ENCODE results near the gene FGFRL1.
A peak's percentile ranks its signal among the peaks of the same experiment; 100 is the strongest.

The FGFRL1 gene

DNA sequence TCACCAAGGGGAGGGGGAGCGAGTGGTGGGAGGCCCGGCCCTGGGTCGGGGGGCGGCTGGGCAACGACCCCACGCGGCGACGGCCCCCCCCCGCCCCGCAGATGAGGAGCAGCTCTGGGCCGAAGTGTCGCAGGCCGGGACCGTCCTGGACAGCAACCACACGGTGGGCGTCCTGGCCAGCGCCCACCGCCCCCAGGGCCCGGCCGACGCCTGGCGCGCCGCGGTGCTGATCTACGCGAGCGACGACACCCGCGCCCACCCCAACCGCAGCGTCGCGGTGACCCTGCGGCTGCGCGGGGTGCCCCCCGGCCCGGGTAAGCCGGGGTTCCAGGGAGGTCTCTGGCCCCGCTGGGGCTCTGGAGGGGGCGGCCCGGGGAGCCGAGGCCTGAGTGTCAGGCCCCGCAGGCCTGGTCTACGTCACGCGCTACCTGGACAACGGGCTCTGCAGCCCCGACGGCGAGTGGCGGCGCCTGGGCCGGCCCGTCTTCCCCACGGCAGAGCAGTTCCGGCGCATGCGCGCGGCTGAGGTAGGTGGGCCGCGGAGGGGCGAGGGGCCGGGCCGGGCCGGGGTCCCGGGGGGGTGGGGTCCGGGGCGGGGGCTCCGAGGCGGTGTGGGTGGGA, 8.7 kb upstream of the FGFRL1 start:
- DNase-seq = no peak
- TF ChIP-seq GATA1 (IDR thresholded peaks at IDR 0.05; ENCODE audit: low read depth, low read length) (no peak), POLR2A (IDR thresholded peaks at IDR 0.05; ENCODE audit: low read length) (no peak)

DNA sequence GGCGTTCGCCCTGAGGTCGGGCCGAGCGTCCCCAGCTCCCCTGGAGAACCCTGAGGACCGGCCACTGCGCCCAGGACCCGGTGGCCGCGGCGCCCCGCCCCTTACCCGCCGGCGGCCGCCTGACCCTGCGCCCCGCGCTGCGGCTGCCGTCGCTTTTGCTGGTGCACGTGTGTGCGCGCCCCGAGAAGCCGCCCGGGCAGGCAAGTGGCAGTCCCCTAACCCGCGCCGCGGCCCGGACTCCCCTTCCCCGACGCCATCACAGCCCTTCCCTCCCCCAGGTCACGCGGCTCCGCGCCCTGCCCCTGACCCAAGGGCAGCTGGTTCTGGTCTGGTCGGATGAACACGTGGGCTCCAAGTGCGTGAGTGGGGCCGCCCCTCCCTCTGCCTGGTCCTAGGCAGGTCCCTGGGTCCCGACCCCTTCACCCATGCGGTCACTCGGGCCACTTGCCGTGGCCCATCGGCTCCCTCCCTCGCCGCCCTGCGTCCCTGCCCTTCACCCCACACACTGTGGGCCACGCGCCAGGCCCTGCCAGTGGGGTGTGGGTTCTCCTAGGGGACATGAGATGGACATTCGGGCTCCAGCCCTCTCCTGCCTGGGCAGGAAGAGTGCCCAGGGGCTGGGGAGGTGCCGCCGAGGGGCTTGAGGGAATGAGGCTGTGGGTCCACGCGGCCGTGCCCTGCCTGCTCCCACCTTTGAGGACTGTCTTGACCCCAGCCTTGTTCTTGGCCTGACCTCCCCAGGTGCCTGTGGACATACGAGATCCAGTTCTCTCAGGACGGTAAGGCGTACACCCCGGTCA, 8.0 kb upstream of the FGFRL1 start:
- DNase-seq = no peak
- TF ChIP-seq POLR2A (IDR thresholded peaks at IDR 0.05; ENCODE audit: low read length) (no peak), GATA1 (IDR thresholded peaks at IDR 0.05; ENCODE audit: low read depth, low read length) (no peak)

DNA sequence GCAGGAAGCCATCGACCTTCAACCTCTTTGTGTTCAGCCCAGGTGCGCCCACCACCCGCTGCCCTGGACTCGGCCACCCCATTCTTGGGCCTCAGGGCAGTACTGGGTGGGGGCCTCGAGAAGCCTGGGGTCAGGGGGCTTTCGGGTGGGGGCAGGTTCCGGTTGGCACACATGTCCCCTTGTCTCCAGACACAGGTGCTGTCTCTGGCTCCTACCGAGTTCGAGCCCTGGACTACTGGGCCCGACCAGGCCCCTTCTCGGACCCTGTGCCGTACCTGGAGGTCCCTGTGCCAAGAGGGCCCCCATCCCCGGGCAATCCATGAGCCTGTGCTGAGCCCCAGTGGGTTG, 7.4 kb upstream of the FGFRL1 start:
- DNase-seq = no peak
- TF ChIP-seq POLR2A (IDR thresholded peaks at IDR 0.05; ENCODE audit: low read length) = no peak
- TF ChIP-seq GATA1 (IDR thresholded peaks at IDR 0.05; ENCODE audit: low read depth, low read length) = no peak

DNA sequence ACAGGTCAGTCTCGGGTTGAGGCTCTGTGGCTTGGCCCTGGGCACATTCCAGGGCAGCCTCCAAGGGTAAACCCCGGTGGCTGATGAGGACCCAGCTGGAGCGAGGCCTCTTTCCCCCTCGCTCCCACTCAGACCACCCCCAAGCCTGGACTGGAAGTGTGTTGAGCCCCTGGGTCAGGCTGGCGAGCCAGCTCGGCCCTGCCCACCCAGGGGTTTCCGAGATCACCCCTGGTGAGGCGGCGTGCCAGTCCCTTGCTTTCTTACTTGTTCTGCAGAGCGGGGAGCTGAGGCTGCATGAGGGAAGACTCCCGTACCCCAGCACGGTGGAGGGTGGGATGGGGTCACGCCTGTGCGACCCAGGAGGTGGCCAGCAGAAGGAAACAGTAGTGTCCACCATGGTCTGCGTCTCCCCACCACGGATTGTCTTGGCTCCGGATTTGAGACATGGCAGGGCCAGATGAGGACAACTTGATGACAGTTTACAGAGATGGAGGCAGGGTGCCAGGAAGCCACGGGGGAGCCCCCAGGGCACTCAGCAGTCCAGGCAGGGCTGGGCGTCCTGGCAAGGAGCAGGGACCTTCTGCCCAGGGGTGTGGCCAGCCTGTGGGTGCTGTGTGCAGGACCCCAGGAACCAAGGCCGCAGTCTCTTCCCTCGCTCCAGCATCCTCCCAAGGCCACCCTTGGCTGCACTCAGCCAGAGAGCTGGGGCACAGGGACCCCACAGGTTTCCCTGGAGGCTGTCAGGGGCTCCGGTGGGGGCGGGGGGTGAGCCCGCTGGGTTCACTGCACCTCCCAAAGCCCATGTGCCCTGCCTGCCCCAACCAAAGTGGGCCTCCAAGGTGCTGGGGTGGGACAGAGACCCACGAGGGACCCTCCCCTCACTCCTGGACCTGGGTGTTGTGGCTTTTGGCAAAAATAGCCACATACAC, 6.6 kb upstream of the FGFRL1 start:
- no peak for DNase-seq
- TF ChIP-seq GATA1 (IDR thresholded peaks at IDR 0.05; ENCODE audit: low read depth, low read length) (no peak), POLR2A (IDR thresholded peaks at IDR 0.05; ENCODE audit: low read length) (no peak)

DNA sequence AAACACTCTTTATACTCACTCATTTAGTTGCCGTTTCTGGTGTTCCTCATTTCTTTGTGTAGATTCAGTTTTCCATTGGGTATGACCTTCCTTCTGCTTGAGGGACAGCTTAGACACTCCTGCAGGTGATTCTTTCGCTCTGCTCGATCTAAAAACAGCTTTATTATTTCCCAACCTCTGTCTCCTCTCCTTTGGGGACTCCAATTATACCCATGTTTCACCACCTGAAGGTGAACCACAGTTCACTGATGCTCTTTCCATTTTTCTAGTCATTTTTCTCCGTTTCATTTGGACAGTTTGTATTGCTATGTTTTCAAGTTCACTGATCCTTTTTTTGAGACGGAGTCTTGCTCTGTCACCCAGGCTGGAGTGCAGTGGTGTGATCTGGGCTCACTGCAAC, 4.6 kb upstream of the FGFRL1 start:
- TF ChIP-seq GATA1 (IDR thresholded peaks at IDR 0.05; ENCODE audit: low read depth, low read length) = no peak
- TF ChIP-seq POLR2A (IDR thresholded peaks at IDR 0.05; ENCODE audit: low read length) = no peak
- no peak for DNase-seq

DNA sequence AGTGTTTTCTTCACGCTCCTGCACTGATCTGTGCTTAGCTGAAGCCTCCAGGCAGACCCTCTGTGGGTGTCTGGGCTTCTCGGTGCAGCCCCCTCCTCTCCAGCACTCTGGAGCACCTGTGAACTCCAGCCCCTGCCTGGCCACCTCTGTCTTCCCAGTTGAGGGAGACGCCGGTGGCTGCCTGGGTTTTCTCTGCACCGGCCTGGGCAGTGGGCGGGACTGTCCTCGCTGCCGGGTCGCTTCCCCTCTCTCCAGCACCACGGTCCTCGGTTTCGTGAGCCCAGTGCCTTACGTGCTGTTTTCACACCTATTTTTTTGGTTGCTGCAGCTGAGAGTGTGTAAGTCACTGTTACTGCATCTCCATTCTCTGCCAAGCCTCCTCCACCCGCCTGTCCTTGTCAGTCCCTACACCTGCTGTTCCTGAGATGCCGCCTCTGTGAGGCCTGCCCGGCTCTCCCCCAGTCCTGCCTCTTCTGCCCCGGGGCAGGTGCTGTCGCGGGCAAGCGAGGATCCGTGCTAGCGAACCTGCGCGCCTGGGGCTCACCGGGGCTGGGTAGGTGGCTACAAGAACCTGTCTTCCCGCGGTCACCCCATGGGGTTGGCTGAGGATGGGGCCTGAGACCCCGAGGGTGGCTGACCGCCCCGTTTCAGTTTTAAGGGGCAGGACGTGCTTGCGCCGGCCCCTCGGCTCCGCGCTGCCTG, 2.4 kb upstream of the FGFRL1 start:
- no peak for DNase-seq
- TF ChIP-seq POLR2A (IDR thresholded peaks at IDR 0.05; ENCODE audit: low read length) (no peak), GATA1 (IDR thresholded peaks at IDR 0.05; ENCODE audit: low read depth, low read length) (no peak)

DNA sequence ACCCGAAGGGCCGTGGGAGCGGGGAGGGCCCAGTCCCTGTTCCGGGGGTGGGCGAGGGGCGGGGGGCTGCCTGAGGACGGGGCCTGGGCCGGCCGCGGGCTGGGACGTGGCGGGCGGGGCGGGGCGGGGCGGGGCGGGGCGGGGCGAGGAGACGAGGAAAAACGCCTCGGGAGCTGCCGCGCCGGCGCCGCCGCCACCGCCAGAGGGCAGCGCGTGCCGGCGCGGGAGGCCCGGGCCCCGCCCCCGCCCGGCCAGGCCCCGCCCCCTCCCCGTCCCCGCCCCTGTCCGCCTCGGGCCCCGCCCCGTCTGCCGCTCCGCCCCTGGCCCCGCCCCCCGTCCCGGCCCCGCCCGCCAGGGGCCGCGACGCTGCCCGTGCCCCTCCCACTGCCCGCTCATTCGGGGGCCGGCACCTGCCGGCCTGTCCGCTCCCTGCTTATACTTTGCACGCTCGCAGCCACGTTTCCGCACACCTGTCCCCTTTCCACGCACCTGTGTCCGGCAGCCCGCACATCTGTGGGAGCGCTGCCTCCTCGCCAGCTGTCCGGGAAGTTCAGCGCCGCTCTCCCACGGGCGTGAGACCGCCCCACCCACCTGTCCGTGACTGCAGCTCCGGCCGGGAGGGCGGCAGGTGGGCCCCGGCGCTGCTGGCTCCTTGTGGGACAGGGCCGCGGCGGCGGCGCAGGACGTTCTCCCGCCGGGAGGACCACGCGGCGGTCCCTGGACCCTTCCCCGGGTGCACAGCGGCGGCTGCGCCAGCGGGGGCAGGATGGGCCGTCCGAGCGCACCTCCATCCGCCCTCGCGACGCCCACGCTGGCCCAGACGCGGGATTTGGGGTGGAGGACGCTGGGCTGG, 1.7 kb upstream of the FGFRL1 start:
- DNase-seq = peak; percentile 78 to 90
- TF ChIP-seq GATA1 (IDR thresholded peaks at IDR 0.05; ENCODE audit: low read depth, low read length) = no peak
- no peak for TF ChIP-seq POLR2A (IDR thresholded peaks at IDR 0.05; ENCODE audit: low read length)

DNA sequence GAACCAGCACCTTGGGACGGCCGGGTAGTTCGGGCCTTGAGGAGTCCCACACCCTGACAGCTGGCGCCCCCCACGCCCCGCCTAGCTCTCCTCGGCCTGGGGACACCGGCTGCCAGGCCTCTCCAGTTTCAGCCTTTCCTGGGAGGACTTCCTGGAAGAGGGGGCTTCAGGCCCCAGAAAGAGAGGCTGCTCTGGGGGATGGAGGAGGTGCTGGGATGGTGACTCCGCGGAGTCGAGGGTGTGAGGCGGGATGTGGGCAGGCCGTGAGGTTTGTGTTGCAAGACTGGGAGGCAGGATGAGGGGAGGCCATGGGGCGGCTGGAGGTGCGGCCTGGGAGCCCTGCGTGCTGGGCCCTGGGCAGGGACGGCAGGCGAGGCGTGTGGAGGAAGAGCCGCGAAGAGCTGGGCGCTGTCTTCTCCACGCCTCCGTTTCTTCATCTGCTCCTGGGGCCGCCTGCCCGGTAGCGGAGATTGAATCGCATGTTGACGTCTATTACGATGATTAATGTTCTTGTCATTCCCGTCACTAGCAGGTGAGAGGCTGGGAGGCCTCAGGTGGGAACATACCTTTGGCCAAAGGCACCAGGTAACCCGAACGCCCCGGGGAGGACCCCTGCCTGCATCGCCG, 918 bp upstream of the FGFRL1 start:
- peak; percentile 52 to 62 for DNase-seq
- TF ChIP-seq POLR2A (IDR thresholded peaks at IDR 0.05; ENCODE audit: low read length) (no peak), GATA1 (IDR thresholded peaks at IDR 0.05; ENCODE audit: low read depth, low read length) (no peak)

DNA sequence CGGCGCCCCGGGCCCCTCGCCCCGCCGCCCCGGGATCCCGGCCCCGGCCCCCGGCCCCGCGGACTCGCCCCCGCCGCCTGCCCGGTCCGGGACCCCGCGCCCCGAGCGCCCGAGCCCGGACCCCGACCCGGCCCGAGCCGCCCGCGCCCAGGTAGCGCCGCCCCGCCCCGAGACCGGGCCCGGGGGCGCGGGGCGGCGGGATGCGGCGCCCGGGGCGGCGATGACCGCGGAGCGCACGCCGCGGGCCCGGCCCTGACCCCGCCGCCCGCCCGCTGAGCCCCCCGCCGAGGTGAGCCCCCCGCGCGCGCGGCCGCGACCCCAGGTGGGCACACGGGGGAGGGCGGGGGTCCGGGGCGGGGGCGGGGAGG, 224 bp downstream of the FGFRL1 start:
- no peak for DNase-seq
- no peak for TF ChIP-seq POLR2A (IDR thresholded peaks at IDR 0.05; ENCODE audit: low read length)
- TF ChIP-seq GATA1 (IDR thresholded peaks at IDR 0.05; ENCODE audit: low read depth, low read length) = no peak

DNA sequence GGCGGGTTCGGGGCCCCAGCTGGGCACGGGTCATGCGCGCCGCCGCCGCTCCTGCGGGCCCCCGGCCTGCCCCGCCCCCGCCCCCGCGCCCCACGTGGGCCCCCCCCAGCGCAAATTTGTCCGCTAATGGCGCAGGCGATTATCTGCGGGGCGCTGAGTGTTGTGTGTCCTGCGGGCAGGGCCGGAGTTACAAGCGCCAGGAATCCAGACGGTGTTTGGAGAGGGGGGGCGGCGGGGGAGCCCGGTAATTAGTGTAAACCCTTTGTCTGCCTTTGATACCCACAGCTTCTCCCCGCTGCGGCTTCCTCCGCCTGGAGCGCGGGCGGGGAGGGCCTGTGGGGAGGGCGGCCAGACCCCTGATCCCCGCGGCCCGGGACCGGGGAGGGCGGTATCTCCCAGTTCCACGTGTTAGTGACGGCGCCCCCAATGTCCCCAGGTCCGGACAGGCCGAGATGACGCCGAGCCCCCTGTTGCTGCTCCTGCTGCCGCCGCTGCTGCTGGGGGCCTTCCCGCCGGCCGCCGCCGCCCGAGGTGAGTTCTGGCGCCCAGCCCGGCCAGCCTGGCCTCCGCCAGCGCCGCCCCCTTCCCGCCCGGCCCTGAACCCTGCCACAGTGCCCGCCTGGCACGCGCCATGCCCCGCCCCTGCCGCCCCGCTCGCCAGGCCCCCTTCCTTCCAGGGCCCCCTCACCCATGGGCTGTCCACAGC, 761 bp downstream of the FGFRL1 start:
- peak; percentile 45 to 52 for DNase-seq
- TF ChIP-seq GATA1 (IDR thresholded peaks at IDR 0.05; ENCODE audit: low read depth, low read length) = no peak
- TF ChIP-seq POLR2A (IDR thresholded peaks at IDR 0.05; ENCODE audit: low read length) = no peak

DNA sequence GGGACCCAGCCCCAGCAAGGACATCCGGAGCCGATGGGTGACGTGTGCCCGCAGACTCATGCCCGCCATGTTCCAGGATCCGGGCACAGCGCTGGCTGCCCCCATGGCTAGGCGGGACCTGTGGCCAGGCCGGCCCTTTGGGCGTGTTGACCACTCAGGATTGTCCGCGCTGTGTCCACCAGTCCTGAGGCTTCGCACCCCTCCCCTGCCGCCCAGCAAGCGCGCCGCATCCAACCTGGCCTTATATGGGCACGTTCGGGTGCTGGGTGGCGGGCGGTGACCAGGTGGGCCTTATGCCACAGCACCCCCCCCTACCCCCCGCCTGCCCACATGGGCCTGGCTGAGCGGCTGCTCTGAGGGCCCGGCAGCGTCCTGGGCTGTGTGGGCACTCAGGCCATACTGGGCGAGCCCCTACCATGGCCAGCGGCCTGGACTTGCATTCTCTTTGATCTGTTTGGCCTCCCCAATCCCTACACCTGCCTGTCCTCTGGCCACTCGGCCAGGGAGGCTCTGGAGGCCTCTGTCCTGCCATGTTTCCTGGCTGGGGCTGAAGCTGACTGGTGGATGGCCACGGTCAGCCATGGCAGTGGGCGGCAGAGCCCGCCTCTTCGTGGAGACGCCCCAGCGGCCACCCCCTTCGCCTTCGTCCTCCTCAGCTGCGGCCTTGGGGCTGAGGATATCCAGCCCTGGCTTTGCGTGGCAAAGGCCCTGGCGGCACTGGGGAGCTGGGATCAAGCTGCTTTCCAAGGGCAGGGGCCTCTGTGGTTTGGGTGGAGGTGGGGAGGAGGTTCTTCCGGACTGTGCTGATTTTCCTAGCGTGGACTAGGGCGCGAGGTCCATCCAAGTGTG, 2.0 kb downstream of the FGFRL1 start:
- DNase-seq = no peak
- no peak for TF ChIP-seq POLR2A (IDR thresholded peaks at IDR 0.05; ENCODE audit: low read length)
- TF ChIP-seq GATA1 (IDR thresholded peaks at IDR 0.05; ENCODE audit: low read depth, low read length) = no peak
